ENCODE data around the gene TRAPPC12.

Gene TRAPPC12

DNA sequence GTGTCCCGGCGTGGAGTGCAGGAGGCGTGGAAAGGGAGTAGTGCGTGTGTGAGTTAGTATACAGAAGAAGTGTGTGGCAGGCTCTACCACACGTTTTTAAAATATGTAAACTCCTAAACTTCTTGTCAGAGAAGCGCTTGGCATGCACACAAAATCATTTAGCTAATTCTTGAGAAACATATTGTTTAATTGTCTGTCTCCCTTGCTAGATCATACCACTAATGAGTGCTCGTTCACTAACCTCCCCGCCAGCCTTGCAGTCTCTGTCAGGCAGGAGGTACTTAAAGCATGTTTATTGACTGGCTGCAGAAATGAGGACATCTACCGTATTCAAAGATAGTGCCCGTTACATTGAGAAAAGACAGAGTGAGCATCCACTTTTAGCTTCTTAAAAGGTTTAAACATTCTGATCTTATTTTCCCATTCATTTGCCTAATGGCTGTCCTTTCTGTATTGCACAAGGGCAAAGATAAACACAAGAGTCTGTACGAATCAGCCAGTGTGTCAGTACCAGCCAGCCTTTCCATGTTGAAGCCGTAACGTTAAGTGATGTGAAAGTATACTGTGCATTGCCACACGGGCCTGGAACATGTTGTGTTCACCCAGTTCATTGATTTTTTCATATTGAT is 41.4 kb downstream of the TRAPPC12 start:
- H3K4me2 ChIP-seq (ENCODE audit: low read length), result no peak overlapping the region
- peaks cover 2% of the 10 kb centered on the region for H3K36me3 ChIP-seq (ENCODE audit: control insufficient read depth, insufficient read depth, low read length)
- H2BK15ac ChIP-seq (replicated peaks; ENCODE audit: low read depth), result no peak overlapping the region
- H3K79me1 ChIP-seq (ENCODE audit: low read length), result no peaks in the 10 kb centered on the region
- H3K9ac ChIP-seq (ENCODE audit: low read length), result no peak overlapping the region
- H3K4me3 ChIP-seq (ENCODE audit: low read length), result no peak overlapping the region
- H4K5ac ChIP-seq (ENCODE audit: low read length), result no peak overlapping the region
- no CpG with 5 or more reads among the region's 14 CpGs for WGBS (ENCODE audit: extremely low coverage, insufficient coverage, low lambda C conversion rate)
- H3K27ac ChIP-seq (ENCODE audit: low read depth, low read length), result no peak overlapping the region
- no peak overlapping the region for H3K18ac ChIP-seq (ENCODE audit: low read length)
- no peak overlapping the region for H2BK120ac ChIP-seq (ENCODE audit: low read depth, low read length)
- H4K8ac ChIP-seq (ENCODE audit: low read depth, low read length), result no peak overlapping the region
- H3K23ac ChIP-seq (ENCODE audit: low read length), result no peak overlapping the region
- H3K4me1 ChIP-seq (ENCODE audit: control insufficient read depth, low read depth, low read length), result no peaks in the 10 kb centered on the region
- no peak overlapping the region for H2AK5ac ChIP-seq (ENCODE audit: low read length)
- H3K56ac ChIP-seq (ENCODE audit: low read length), result no peak overlapping the region
- H3K79me2 ChIP-seq (ENCODE audit: control insufficient read depth, insufficient read depth, low read length), result no peaks in the 10 kb centered on the region
- DNase-seq, result no peak
- H3K4ac ChIP-seq (ENCODE audit: low read depth, low read length), result no peak overlapping the region
- no peak overlapping the region for H2BK5ac ChIP-seq (ENCODE audit: low read length)
- no peaks in the 10 kb centered on the region for H3K27me3 ChIP-seq (ENCODE audit: insufficient read depth, low read length, poor library complexity)

DNA sequence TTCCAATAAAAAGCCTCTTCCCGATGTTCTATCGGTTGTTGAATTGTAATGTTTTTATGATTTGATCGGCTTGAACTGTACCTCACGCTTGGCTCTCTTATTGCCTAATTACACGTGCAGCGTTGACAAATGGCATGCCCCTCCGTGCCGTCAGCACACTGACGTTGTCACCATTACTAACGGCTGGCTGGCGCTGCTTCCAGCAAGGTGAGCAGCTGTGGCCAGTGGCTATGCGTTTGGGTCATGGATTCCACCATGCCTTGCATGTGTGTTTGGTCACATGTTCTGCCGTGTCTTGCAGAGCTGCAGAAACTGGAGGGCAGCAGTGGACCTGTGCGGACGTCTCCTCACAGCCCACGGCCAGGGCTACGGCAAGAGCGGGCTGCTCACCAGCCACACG is 42.1 kb downstream of the TRAPPC12 start:
- H3K79me1 ChIP-seq (ENCODE audit: low read length), result no peaks in the 10 kb centered on the region
- no peak overlapping the region for H2BK15ac ChIP-seq (replicated peaks; ENCODE audit: low read depth)
- H3K4me1 ChIP-seq (ENCODE audit: control insufficient read depth, low read depth, low read length), result no peaks in the 10 kb centered on the region
- H3K27ac ChIP-seq (ENCODE audit: low read depth, low read length), result no peak overlapping the region
- no peaks in the 10 kb centered on the region for H3K27me3 ChIP-seq (ENCODE audit: insufficient read depth, low read length, poor library complexity)
- H3K4me2 ChIP-seq (ENCODE audit: low read length), result no peak overlapping the region
- no peak overlapping the region for H3K56ac ChIP-seq (ENCODE audit: low read length)
- H3K23ac ChIP-seq (ENCODE audit: low read length), result no peak overlapping the region
- no peak overlapping the region for H2BK120ac ChIP-seq (ENCODE audit: low read depth, low read length)
- H3K36me3 ChIP-seq (ENCODE audit: control insufficient read depth, insufficient read depth, low read length), result peaks cover 2% of the 10 kb centered on the region
- DNase-seq, result no peak
- no peak overlapping the region for H3K9ac ChIP-seq (ENCODE audit: low read length)
- no peak overlapping the region for H3K4ac ChIP-seq (ENCODE audit: low read depth, low read length)
- H4K8ac ChIP-seq (ENCODE audit: low read depth, low read length), result no peak overlapping the region
- H3K79me2 ChIP-seq (ENCODE audit: control insufficient read depth, insufficient read depth, low read length), result no peaks in the 10 kb centered on the region
- H3K4me3 ChIP-seq (ENCODE audit: low read length), result no peak overlapping the region
- no peak overlapping the region for H4K5ac ChIP-seq (ENCODE audit: low read length)
- no peak overlapping the region for H2BK5ac ChIP-seq (ENCODE audit: low read length)
- no peak overlapping the region for H3K18ac ChIP-seq (ENCODE audit: low read length)
- no peak overlapping the region for H2AK5ac ChIP-seq (ENCODE audit: low read length)
- WGBS (ENCODE audit: extremely low coverage, insufficient coverage, low lambda C conversion rate), result no CpG with 5 or more reads among the region's 19 CpGs

DNA sequence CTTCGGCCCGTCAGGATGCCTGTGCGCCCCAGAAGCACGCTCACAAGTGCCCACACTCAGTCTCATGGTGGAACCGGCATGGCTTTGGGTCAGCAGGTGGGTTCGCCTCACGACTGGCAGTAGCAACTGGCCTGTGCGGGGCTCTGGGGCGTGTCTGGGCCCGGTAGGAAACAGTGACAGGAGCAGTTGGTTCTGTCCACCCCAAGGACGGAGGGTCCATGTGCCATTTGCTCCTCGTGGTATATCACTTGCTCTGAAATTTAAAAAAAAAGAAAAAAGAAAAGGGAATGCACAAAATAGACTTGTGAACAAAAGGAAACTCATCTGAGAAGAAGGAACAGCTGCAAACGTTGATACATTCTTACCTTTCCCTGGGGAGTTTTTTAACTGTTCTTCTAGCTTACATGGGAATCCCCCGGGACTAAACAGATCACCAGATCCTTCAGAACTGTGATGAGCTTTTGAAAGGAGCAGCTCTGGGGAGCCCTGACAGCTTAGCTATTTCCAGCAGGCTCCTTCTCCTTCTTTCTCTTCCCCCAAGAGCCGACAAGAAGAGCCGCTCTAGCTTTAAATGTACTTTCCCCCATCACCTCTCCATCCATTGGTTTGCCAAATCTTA is 42.8 kb downstream of the TRAPPC12 start:
- Histone ChIP-seq H4K8ac (ENCODE audit: low read depth, low read length) (no peak overlapping the region), H2AK5ac (ENCODE audit: low read length) (no peak overlapping the region), H3K18ac (ENCODE audit: low read length) (no peak overlapping the region), H2BK5ac (ENCODE audit: low read length) (no peak overlapping the region), H3K79me2 (ENCODE audit: control insufficient read depth, insufficient read depth, low read length) (no peaks in the 10 kb centered on the region), H3K4ac (ENCODE audit: low read depth, low read length) (no peak overlapping the region), H3K27me3 (ENCODE audit: insufficient read depth, low read length, poor library complexity) (no peaks in the 10 kb centered on the region), H3K4me3 (ENCODE audit: low read length) (no peak overlapping the region), H2BK15ac (replicated peaks; ENCODE audit: low read depth) (no peak overlapping the region), H3K79me1 (ENCODE audit: low read length) (no peaks in the 10 kb centered on the region), H3K4me1 (ENCODE audit: control insufficient read depth, low read depth, low read length) (no peaks in the 10 kb centered on the region), H3K56ac (ENCODE audit: low read length) (no peak overlapping the region), H4K5ac (ENCODE audit: low read length) (no peak overlapping the region), H2BK120ac (ENCODE audit: low read depth, low read length) (no peak overlapping the region), H3K23ac (ENCODE audit: low read length) (no peak overlapping the region), H3K36me3 (ENCODE audit: control insufficient read depth, insufficient read depth, low read length) (peaks cover 2% of the 10 kb centered on the region), H3K9ac (ENCODE audit: low read length) (no peak overlapping the region), H3K27ac (ENCODE audit: low read depth, low read length) (no peak overlapping the region), H3K4me2 (ENCODE audit: low read length) (no peak overlapping the region)
- DNase-seq, result no peak
- WGBS (ENCODE audit: extremely low coverage, insufficient coverage, low lambda C conversion rate), result no CpG with 5 or more reads among the region's 16 CpGs

DNA sequence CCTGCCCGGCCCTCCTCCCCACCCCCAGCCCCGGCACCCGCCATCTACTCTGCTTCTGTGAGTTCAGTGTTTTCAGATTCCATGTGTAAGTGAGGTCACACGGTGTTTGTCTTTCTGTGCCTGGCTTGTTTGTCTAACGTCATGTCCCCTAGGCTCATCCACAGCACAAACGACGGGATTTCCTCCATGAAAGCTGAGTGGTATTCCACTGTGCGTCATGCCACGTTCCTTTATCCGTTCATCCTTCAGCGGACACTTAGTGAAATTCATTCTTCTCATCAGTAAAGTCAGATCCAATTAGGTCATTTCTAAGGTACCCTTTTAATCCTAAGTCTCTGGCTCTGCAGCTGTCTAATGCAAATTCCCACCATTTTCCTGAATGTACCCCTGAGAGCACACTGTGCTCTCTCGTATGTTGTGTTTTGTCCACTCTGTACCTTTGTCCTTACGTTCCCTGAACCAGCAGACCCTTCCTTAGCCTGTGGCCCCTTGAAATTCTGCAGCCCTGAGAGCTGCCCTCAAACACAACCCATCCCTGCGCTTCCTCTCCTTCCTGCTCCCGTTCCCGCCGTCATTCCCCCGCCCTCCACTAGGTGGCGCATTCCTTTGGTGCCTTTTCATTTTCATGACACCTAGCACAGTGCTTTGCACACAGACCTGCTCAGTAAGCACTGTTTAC is 44.1 kb downstream of the TRAPPC12 start:
- Histone ChIP-seq H3K4ac (ENCODE audit: low read depth, low read length) (no peak overlapping the region), H3K36me3 (ENCODE audit: control insufficient read depth, insufficient read depth, low read length) (peaks cover 2% of the 10 kb centered on the region), H3K56ac (ENCODE audit: low read length) (no peak overlapping the region), H2BK120ac (ENCODE audit: low read depth, low read length) (no peak overlapping the region), H3K27ac (ENCODE audit: low read depth, low read length) (no peak overlapping the region), H3K79me1 (ENCODE audit: low read length) (no peaks in the 10 kb centered on the region), H2AK5ac (ENCODE audit: low read length) (no peak overlapping the region), H3K4me1 (ENCODE audit: control insufficient read depth, low read depth, low read length) (no peaks in the 10 kb centered on the region), H3K18ac (ENCODE audit: low read length) (no peak overlapping the region), H3K9ac (ENCODE audit: low read length) (no peak overlapping the region), H2BK5ac (ENCODE audit: low read length) (no peak overlapping the region), H3K23ac (ENCODE audit: low read length) (no peak overlapping the region), H3K27me3 (ENCODE audit: insufficient read depth, low read length, poor library complexity) (no peaks in the 10 kb centered on the region), H4K8ac (ENCODE audit: low read depth, low read length) (no peak overlapping the region), H3K4me2 (ENCODE audit: low read length) (no peak overlapping the region), H3K4me3 (ENCODE audit: low read length) (no peak overlapping the region), H2BK15ac (replicated peaks; ENCODE audit: low read depth) (no peak overlapping the region), H3K79me2 (ENCODE audit: control insufficient read depth, insufficient read depth, low read length) (no peaks in the 10 kb centered on the region), H4K5ac (ENCODE audit: low read length) (no peak overlapping the region)
- no CpG with 5 or more reads among the region's 19 CpGs for WGBS (ENCODE audit: extremely low coverage, insufficient coverage, low lambda C conversion rate)
- DNase-seq, result peak; percentile 68

DNA sequence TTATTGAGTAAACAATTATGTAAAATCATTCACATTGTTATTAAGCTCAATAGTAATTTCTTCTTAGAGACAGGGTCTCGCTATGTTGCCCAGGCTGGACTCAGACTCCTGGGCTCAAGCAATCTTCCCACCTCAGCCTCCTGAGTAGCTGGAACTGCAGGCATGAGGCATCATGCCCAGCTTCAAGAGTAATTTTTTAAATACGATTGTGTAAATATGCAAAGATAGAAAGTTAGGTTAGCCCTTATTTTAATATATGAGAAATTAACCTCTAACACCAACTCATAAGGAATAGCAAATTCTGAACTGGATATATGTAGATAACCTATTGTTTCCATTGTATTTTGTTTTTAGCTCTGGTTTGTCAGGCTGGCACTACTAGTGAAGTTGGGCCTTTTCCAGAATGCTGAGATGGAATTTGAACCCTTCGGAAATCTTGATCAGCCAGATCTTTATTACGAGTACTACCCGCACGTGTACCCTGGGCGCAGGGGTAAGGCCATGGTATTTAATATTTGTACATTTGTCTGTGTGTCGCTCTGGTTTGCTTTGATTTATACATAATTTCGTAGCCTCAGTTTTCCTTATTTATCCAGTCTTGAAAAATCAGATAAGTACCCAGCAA is 44.8 kb downstream of the TRAPPC12 start:
- no peak overlapping the region for H3K4ac ChIP-seq (ENCODE audit: low read depth, low read length)
- H2BK120ac ChIP-seq (ENCODE audit: low read depth, low read length), result no peak overlapping the region
- no peak overlapping the region for H3K56ac ChIP-seq (ENCODE audit: low read length)
- no peak overlapping the region for H4K5ac ChIP-seq (ENCODE audit: low read length)
- no peak overlapping the region for H3K27ac ChIP-seq (ENCODE audit: low read depth, low read length)
- no peaks in the 10 kb centered on the region for H3K79me1 ChIP-seq (ENCODE audit: low read length)
- no peak overlapping the region for H2BK5ac ChIP-seq (ENCODE audit: low read length)
- no peak overlapping the region for H2AK5ac ChIP-seq (ENCODE audit: low read length)
- H3K23ac ChIP-seq (ENCODE audit: low read length), result no peak overlapping the region
- no peak overlapping the region for H3K4me2 ChIP-seq (ENCODE audit: low read length)
- H3K27me3 ChIP-seq (ENCODE audit: insufficient read depth, low read length, poor library complexity), result no peaks in the 10 kb centered on the region
- no peak overlapping the region for H3K4me3 ChIP-seq (ENCODE audit: low read length)
- H3K9ac ChIP-seq (ENCODE audit: low read length), result no peak overlapping the region
- H3K18ac ChIP-seq (ENCODE audit: low read length), result no peak overlapping the region
- H3K36me3 ChIP-seq (ENCODE audit: control insufficient read depth, insufficient read depth, low read length), result peaks cover 2% of the 10 kb centered on the region
- no peak for DNase-seq
- WGBS (ENCODE audit: extremely low coverage, insufficient coverage, low lambda C conversion rate), result no CpG with 5 or more reads among the region's 9 CpGs
- H4K8ac ChIP-seq (ENCODE audit: low read depth, low read length), result no peak overlapping the region
- H2BK15ac ChIP-seq (replicated peaks; ENCODE audit: low read depth), result no peak overlapping the region
- no peaks in the 10 kb centered on the region for H3K4me1 ChIP-seq (ENCODE audit: control insufficient read depth, low read depth, low read length)
- no peaks in the 10 kb centered on the region for H3K79me2 ChIP-seq (ENCODE audit: control insufficient read depth, insufficient read depth, low read length)

Measured in mesendoderm (in vitro differentiated cells).